Type B pancreatic cell (in vitro differentiated cells): ENCODE results near the gene CENPL. TPM values are rescaled to one million over a fixed set of nuclear protein-coding genes. Genes with fewer than 3 reads are reported as not detected.
"Not testable (repeated sequence)": the region's sequence is repeated elsewhere in the genome, so short reads cannot be mapped to it uniquely, and the experiment has no call there.

ENCODE experiments used
- DNase-seq: peaks from one replicate; pipeline ENCODE4 v3.0.0; 2021; ENCODE audit warnings: mixed read lengths; ENCODE audit not compliant: unreplicated experiment; ENCODE audit errors: extremely low spot score
- H3K27ac Mint-ChIP-seq: 2 replicates; pipeline ENCODE4 v1.8.0; 2021; ENCODE audit warnings: mild to moderate bottlenecking, mixed read lengths
- H3K27me3 Mint-ChIP-seq: 2 replicates; pipeline ENCODE4 v1.8.0; 2021; ENCODE audit warnings: mixed read lengths
- H3K36me3 Mint-ChIP-seq: 2 replicates; pipeline ENCODE4 v1.8.0; 2021; ENCODE audit warnings: mixed read lengths
- H3K4me1 Mint-ChIP-seq: one replicate; pipeline ENCODE4 v1.8.0; 2021; ENCODE audit warnings: mixed read lengths; ENCODE audit not compliant: unreplicated experiment
- H3K4me3 Mint-ChIP-seq: 2 replicates; pipeline ENCODE4 v1.8.0; 2021; ENCODE audit warnings: mild to moderate bottlenecking, mixed read lengths
- H3K9me3 Mint-ChIP-seq: 2 replicates; pipeline ENCODE4 v1.8.0; 2021; ENCODE audit warnings: mixed read lengths
- total RNA-seq: library from RNA; stranded (reverse); gene quantifications from 2 replicates; pipeline ENCODE4 v1.2.1, GENCODE V29; 2021; ENCODE audit warnings: low replicate concordance
- TF ChIP-seq, protein P1 (sequence below): fragments of 200-600 bp; sonication (generic); conservative IDR thresholded peaks from 2 replicates; pipeline ENCODE4 v1.5.0; 2021; ENCODE audit warnings: antibody characterized with exemption, mild to moderate bottlenecking

The CENPL gene
- total RNA-seq, 1 donor from 2014 or later: 14.1 TPM

GRCh38 chr1:173802961-173803360, 21.7 kb downstream of the CENPL start:
- DNase-seq: no peak
- peaks cover 14% of the 10 kb centered on the region for H3K36me3 Mint-ChIP-seq
- H3K9me3 Mint-ChIP-seq: no peaks in the 10 kb centered on the region
- H3K27me3 Mint-ChIP-seq: no peaks in the 10 kb centered on the region
- no peaks in the 10 kb centered on the region for H3K4me1 Mint-ChIP-seq
- no peak overlapping the region for H3K4me3 Mint-ChIP-seq
- H3K27ac Mint-ChIP-seq: no peak overlapping the region
- TF ChIP-seq, protein P1, sequence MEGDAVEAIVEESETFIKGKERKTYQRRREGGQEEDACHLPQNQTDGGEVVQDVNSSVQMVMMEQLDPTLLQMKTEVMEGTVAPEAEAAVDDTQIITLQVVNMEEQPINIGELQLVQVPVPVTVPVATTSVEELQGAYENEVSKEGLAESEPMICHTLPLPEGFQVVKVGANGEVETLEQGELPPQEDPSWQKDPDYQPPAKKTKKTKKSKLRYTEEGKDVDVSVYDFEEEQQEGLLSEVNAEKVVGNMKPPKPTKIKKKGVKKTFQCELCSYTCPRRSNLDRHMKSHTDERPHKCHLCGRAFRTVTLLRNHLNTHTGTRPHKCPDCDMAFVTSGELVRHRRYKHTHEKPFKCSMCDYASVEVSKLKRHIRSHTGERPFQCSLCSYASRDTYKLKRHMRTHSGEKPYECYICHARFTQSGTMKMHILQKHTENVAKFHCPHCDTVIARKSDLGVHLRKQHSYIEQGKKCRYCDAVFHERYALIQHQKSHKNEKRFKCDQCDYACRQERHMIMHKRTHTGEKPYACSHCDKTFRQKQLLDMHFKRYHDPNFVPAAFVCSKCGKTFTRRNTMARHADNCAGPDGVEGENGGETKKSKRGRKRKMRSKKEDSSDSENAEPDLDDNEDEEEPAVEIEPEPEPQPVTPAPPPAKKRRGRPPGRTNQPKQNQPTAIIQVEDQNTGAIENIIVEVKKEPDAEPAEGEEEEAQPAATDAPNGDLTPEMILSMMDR: no peak

DNA sequence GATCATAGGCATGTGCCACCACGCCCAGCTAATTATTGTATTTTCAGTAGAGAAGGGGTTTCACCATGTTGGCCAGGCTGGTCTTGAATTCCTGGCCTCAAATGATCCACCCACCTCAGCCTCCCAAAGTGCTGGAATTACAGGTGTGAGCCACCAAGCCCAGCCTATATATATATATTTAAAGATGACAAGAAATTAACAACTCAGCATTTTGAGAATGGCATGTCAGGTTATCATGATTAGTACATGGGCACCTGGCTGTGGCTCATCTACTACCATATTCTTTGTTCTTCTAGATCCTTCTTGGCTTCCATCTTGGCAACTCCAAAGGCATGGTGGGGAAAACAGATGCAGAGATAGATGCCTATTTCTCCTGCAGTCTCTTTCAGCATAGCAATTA, 24.7 kb downstream of the CENPL start:
- not testable (repeated sequence) for H3K9me3 Mint-ChIP-seq, DNase-seq, H3K27ac Mint-ChIP-seq, H3K4me3 Mint-ChIP-seq, H3K4me1 Mint-ChIP-seq, H3K27me3 Mint-ChIP-seq
- H3K36me3 Mint-ChIP-seq: peaks cover 14% of the 10 kb centered on the region

DNA sequence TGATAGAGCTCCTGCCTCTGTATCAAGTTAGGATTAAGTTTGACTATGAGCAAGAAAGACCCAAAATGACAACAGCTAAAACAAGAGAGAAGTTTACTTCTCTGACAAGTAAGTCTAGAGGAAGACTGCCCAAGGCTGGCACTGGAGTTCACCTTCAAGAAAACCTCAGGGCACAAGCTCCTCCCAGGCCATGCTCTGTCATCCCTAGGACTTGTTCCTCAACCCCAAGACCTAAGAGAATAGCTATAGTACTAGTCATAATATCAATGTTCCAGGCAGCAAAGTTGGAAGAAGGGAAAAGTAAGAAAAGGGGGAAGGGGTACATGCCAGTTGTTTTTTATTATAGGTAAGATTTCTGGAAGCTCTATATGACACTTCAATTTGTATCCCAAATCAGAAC, 26.6 kb downstream of the CENPL start:
- H3K36me3 Mint-ChIP-seq: peaks cover 10% of the 10 kb centered on the region
- no peak overlapping the region for H3K27ac Mint-ChIP-seq
- no peaks in the 10 kb centered on the region for H3K27me3 Mint-ChIP-seq
- no peaks in the 10 kb centered on the region for H3K9me3 Mint-ChIP-seq
- H3K4me3 Mint-ChIP-seq: no peak overlapping the region
- no peaks in the 10 kb centered on the region for H3K4me1 Mint-ChIP-seq
- TF ChIP-seq, protein P1: no peak
- no peak for DNase-seq

GRCh38 chr1:173789841-173790240, 34.8 kb downstream of the CENPL start:
- H3K4me1 Mint-ChIP-seq: no peaks in the 10 kb centered on the region
- TF ChIP-seq, protein P1: no peak
- no peaks in the 10 kb centered on the region for H3K27me3 Mint-ChIP-seq
- H3K27ac Mint-ChIP-seq: no peak overlapping the region
- peaks cover 15% of the 10 kb centered on the region for H3K36me3 Mint-ChIP-seq
- no peaks in the 10 kb centered on the region for H3K9me3 Mint-ChIP-seq
- DNase-seq: no peak
- H3K4me3 Mint-ChIP-seq: no peak overlapping the region

DNA sequence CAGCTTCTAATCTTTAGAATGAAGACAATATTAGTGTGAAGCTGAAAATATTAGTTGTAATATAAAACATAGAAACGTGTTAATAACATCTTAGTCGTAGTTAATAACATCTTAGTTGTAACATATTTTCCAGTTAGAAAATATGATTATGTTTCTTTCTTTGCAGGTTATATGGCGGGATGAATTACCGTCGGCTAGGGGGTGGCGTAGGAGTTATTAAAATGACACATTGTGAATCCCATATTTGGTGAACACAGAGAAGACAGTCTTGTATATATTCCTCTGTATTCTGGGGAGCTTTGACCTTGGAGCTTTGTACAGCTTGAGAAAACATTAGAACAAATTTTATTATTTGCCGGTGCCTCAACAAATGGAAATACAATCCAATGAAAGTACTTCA, 39.7 kb downstream of the CENPL start:
- Mint-ChIP-seq H3K9me3 (no peaks in the 10 kb centered on the region), H3K27me3 (no peaks in the 10 kb centered on the region), H3K27ac (no peak overlapping the region), H3K4me3 (no peak overlapping the region), H3K36me3 (peaks cover 17% of the 10 kb centered on the region), H3K4me1 (no peaks in the 10 kb centered on the region)
- no peak for DNase-seq
- TF ChIP-seq, protein P1: no peak

GRCh38 chr1:173779936-173780335, 44.7 kb downstream of the CENPL start:
- Mint-ChIP-seq H3K27me3 (no peaks in the 10 kb centered on the region), H3K27ac (no peak overlapping the region), H3K36me3 (peaks cover 43% of the 10 kb centered on the region), H3K4me1 (no peaks in the 10 kb centered on the region), H3K9me3 (no peaks in the 10 kb centered on the region), H3K4me3 (no peak overlapping the region)
- TF ChIP-seq, protein P1: no peak
- no peak for DNase-seq
